T-cell (primary cell): ENCODE data around the gene FAM98C. TPM values are rescaled to one million over a fixed set of nuclear protein-coding genes. Genes with fewer than 3 reads are reported as not detected.

Experiments
- ATAC-seq, 4 experiments: fragments of 200-7000 bp in 3 of 4; fragments of 150-1000 bp in 1 of 4; cut with Tn5 transposase; replicated peaks in 1 of 4; 1 replicate in 3 of 4; 2 replicates in 1 of 4; pipeline ENCODE4 v1.10.0; 2021; ENCODE audit warnings: moderate library complexity in 3 of 4, mild to moderate bottlenecking in 2 of 4, moderate number of reproducible peaks in 1 of 4
- CTCF ChIA-PET, 2 donors: fragments of 300-600 bp; sonication (Branson Sonifier 250); formaldehyde crosslinking; loops; one replicate each; lab custom pipeline; 2022; ENCODE audit warnings: antibody characterized with exemption in 2 of 2; lab: Charles Lee
- POLR2A ChIA-PET, 2 donors: fragments of 300-600 bp; sonication (Branson Sonifier 250); formaldehyde crosslinking; loops; one replicate each; lab custom pipeline; 2022; ENCODE audit warnings: antibody characterized with exemption in 2 of 2; lab: Charles Lee
- DNase-seq, 35 experiments: peaks; one replicate each; pipeline versions ENCODE4 v3.0.0 to v3.0.0-alpha.2; 2013 to 2023
- H3K27ac ChIP-seq: one replicate; pipeline ENCODE4 v1.5.1; 2013; ENCODE audit warnings: low read length
- H3K27me3 ChIP-seq, 2 experiments: replicated peaks in 1 of 2; 1 replicate in 1 of 2; 2 replicates in 1 of 2; pipeline versions ENCODE4 v1.6.1 to v1.7.0; 2013; ENCODE audit warnings: low read length in 1 of 2, mixed read lengths in 1 of 2; ENCODE audit not compliant: control insufficient read depth in 2 of 2, insufficient read depth in 2 of 2; ENCODE audit errors: extremely low read depth in 1 of 2
- H3K36me3 ChIP-seq, 2 donors: 1 replicate in 1 of 2; 2 replicates in 1 of 2; pipeline versions ENCODE4 v1.6.1 to v1.7.0; 2013; ENCODE audit warnings: low read length in 1 of 2; ENCODE audit not compliant: control insufficient read depth in 2 of 2, insufficient read depth in 1 of 2; ENCODE audit errors: extremely low read depth in 1 of 2
- H3K4me1 ChIP-seq, 2 experiments: 1 replicate in 1 of 2; 2 replicates in 1 of 2; pipeline versions ENCODE4 v1.6.1 to v1.7.0; 2013; ENCODE audit warnings: low read length in 2 of 2, mixed read lengths in 1 of 2; ENCODE audit not compliant: insufficient read depth in 2 of 2, control insufficient read depth in 1 of 2; ENCODE audit errors: extremely low read depth in 1 of 2
- H3K4me3 ChIP-seq, 2 donors: 1 replicate in 1 of 2; 2 replicates in 1 of 2; pipeline versions ENCODE4 v1.5.1 to v1.7.0; 2013; ENCODE audit warnings: mild to moderate bottlenecking in 2 of 2, low read length in 1 of 2, moderate library complexity in 1 of 2; ENCODE audit not compliant: control insufficient read depth in 1 of 2; ENCODE audit errors: extremely low read depth in 1 of 2
- H3K9me3 ChIP-seq: 2 replicates; pipeline ENCODE4 v1.7.0; 2013
- H3K27ac Mint-ChIP-seq, 2 donors: one replicate each; pipeline ENCODE4 v1.8.0; 2020 to 2021; ENCODE audit warnings: mild to moderate bottlenecking in 2 of 2, mixed read lengths in 2 of 2
- H3K27me3 Mint-ChIP-seq, 2 donors: one replicate each; pipeline ENCODE4 v1.8.0; 2021 to 2022; ENCODE audit warnings: mixed read lengths in 2 of 2
- H3K36me3 Mint-ChIP-seq: one replicate; pipeline ENCODE4 v1.8.0; 2021; ENCODE audit warnings: mixed read lengths
- H3K4me1 Mint-ChIP-seq, 3 donors: one replicate each; pipeline ENCODE4 v1.8.0; 2020 to 2022; ENCODE audit warnings: mixed read lengths in 3 of 3, mild to moderate bottlenecking in 1 of 3
- H3K4me3 Mint-ChIP-seq, 3 donors: one replicate each; pipeline ENCODE4 v1.8.0; 2020 to 2022; ENCODE audit warnings: mild to moderate bottlenecking in 3 of 3, mixed read lengths in 3 of 3, moderate library complexity in 3 of 3
- H3K9me3 Mint-ChIP-seq, 3 donors: one replicate each; pipeline ENCODE4 v1.8.0; 2020 to 2022; ENCODE audit warnings: mixed read lengths in 3 of 3
- WGBS: methylation state at CpG from one replicate; pipeline ENCODE4 v1.1.5; 2013; ENCODE audit warnings: missing lambda C conversion rate; ENCODE audit not compliant: insufficient coverage; 5-methylcytosine and 5-hydroxymethylcytosine counted together
- total RNA-seq, 35 experiments: library from RNA in 6 of 35; stranded (reverse) in 6 of 35; fragments of 120-200 nt in 1 of 35; gene quantifications; one replicate each; pipeline versions ENCODE4 v1.2.1 to v1.2.4 and lab custom pipeline; 2013 to 2026

The FAM98C gene
- total RNA-seq, 5 donors from 2014 or later (not counting 1 experiment from before 2014, with no cell fraction given) = 31.9 to 62.1 (median 57.4) TPM

- H3K27me3 Mint-ChIP-seq = peaks cover 23 to 37% of the 10 kb centered on the region in 2 donors
- Histone ChIP-seq H3K36me3 (no peaks in the 10 kb centered on the region), H3K4me3 (no peak overlapping the region), H3K4me1 (peaks cover 0 to 9% of the 10 kb centered on the region in 2 experiments), H3K27me3 (peaks cover 0 to 60% of the 10 kb centered on the region in 2 experiments), H3K9me3 (no peaks in the 10 kb centered on the region), H3K27ac (no peak overlapping the region)
- H3K4me1 Mint-ChIP-seq = peaks cover 6 to 11% (median 11%) of the 10 kb centered on the region in 3 donors
- no peak for ATAC-seq
- H3K9me3 Mint-ChIP-seq = no peaks in the 10 kb centered on the region
- H3K4me3 Mint-ChIP-seq = no peak overlapping the region
- no peak for DNase-seq
- 75% methylated on average over 2 of the region's 2 CpGs for WGBS
- ChIA-PET POLR2A (interaction anchor here in 1 of 2 donors (0.6 kb wide), 1 partner anchor 264 kb away, joined by 3 read pairs; no protein-coding TSS in a partner anchor), CTCF (no interaction called here)
- H3K36me3 Mint-ChIP-seq = no peaks in the 10 kb centered on the region
- H3K27ac Mint-ChIP-seq = no peak overlapping the region
Observed at GRCh38 chr19:38437917-38438316, 35.0 kb downstream of the FAM98C start.

GRCh38 chr19:38440592-38440991 lies 37.7 kb downstream of the FAM98C start:
- H3K4me1 Mint-ChIP-seq = peaks cover 0 to 2% (median 0%) of the 10 kb centered on the region in 3 donors
- no peak overlapping the region for H3K4me3 Mint-ChIP-seq
- H3K4me3 ChIP-seq = no peak overlapping the region
- no peaks in the 10 kb centered on the region for H3K36me3 ChIP-seq
- H3K27me3 ChIP-seq = peaks cover 0 to 47% of the 10 kb centered on the region in 2 experiments
- whole genome bisulfite sequencing = 91% methylated on average over 14 of the region's 14 CpGs
- peaks cover 15 to 26% of the 10 kb centered on the region in 2 donors for H3K27me3 Mint-ChIP-seq
- H3K9me3 Mint-ChIP-seq = no peaks in the 10 kb centered on the region
- ChIA-PET POLR2A (no interaction called here), CTCF (interaction anchor here in 1 of 2 donors (0.9 kb wide), 1 partner anchor 37 kb away, joined by 3 read pairs; the partner anchor contains the start of gene FAM98C)
- H3K9me3 ChIP-seq = no peaks in the 10 kb centered on the region
- ATAC-seq (no peak), DNase-seq (no peak)
- H3K4me1 ChIP-seq = no peaks in the 10 kb centered on the region
- no peak overlapping the region for H3K27ac Mint-ChIP-seq
- no peak overlapping the region for H3K27ac ChIP-seq
- H3K36me3 Mint-ChIP-seq = no peaks in the 10 kb centered on the region

GRCh38 chr19:38441657-38442348 lies 38.9 kb downstream of the FAM98C start:
- peak overlapping the region in 1 of 2 donors; percentile 34 for H3K27ac Mint-ChIP-seq
- Histone ChIP-seq H3K9me3 (no peaks in the 10 kb centered on the region), H3K36me3 (no peaks in the 10 kb centered on the region), H3K27ac (no peak overlapping the region), H3K4me1 (no peaks in the 10 kb centered on the region), H3K27me3 (peaks cover 0 to 43% of the 10 kb centered on the region in 2 experiments), H3K4me3 (no peak overlapping the region)
- H3K9me3 Mint-ChIP-seq = no peaks in the 10 kb centered on the region
- peak in 1 of 4 experiments; percentile 38 for ATAC-seq
- CTCF ChIA-PET = interaction anchor here in 1 of 2 donors (0.6 kb wide), 1 partner anchor 28 kb away, joined by 3 read pairs; no protein-coding TSS in a partner anchor
- H3K4me3 Mint-ChIP-seq = no peak overlapping the region
- 34% methylated on average over 6 of the region's 7 CpGs for WGBS
- peaks cover 0 to 2% (median 0%) of the 10 kb centered on the region in 3 donors for H3K4me1 Mint-ChIP-seq
- peak in 1 of 35 experiments; percentile 21 for DNase-seq
- H3K27me3 Mint-ChIP-seq = peaks cover 15 to 21% of the 10 kb centered on the region in 2 donors
- no peaks in the 10 kb centered on the region for H3K36me3 Mint-ChIP-seq
- POLR2A ChIA-PET = no interaction called here

- Histone ChIP-seq H3K27me3 (peaks cover 0 to 34% of the 10 kb centered on the region in 2 experiments), H3K9me3 (no peaks in the 10 kb centered on the region), H3K4me3 (no peak overlapping the region), H3K4me1 (no peaks in the 10 kb centered on the region), H3K36me3 (no peaks in the 10 kb centered on the region), H3K27ac (no peak overlapping the region)
- peaks cover 12 to 17% of the 10 kb centered on the region in 2 donors for H3K27me3 Mint-ChIP-seq
- no peaks in the 10 kb centered on the region for H3K9me3 Mint-ChIP-seq
- H3K27ac Mint-ChIP-seq = no peak overlapping the region
- DNase-seq = no peak
- H3K4me1 Mint-ChIP-seq = peaks cover 0 to 2% (median 0%) of the 10 kb centered on the region in 3 donors
- no peak overlapping the region for H3K4me3 Mint-ChIP-seq
- no peaks in the 10 kb centered on the region for H3K36me3 Mint-ChIP-seq
- ChIA-PET CTCF (no interaction called here), POLR2A (no interaction called here)
- no peak for ATAC-seq
- 85% methylated on average over 8 of the region's 9 CpGs for WGBS
Observed at GRCh38 chr19:38442736-38443135, 39.8 kb downstream of the FAM98C start.

GRCh38 chr19:38443458-38443999 lies 40.6 kb downstream of the FAM98C start:
- H3K27me3 ChIP-seq = peaks cover 0 to 38% of the 10 kb centered on the region in 2 experiments
- Mint-ChIP-seq H3K27ac (no peak overlapping the region), H3K36me3 (no peaks in the 10 kb centered on the region), H3K4me1 (peaks cover 0 to 2% (median 0%) of the 10 kb centered on the region in 3 donors), H3K4me3 (no peak overlapping the region), H3K27me3 (peaks cover 7 to 13% of the 10 kb centered on the region in 2 donors), H3K9me3 (no peaks in the 10 kb centered on the region)
- H3K4me3 ChIP-seq = no peak overlapping the region
- DNase-seq (no peak), ATAC-seq (no peak)
- ChIA-PET CTCF (no interaction called here), POLR2A (no interaction called here)
- no peaks in the 10 kb centered on the region for H3K9me3 ChIP-seq
- H3K27ac ChIP-seq = no peak overlapping the region
- no peaks in the 10 kb centered on the region for H3K4me1 ChIP-seq
- 82% methylated on average over 6 of the region's 15 CpGs for WGBS
- H3K36me3 ChIP-seq = no peaks in the 10 kb centered on the region

- ATAC-seq = no peak
- peaks cover 0 to 35% of the 10 kb centered on the region in 2 experiments for H3K27me3 ChIP-seq
- POLR2A ChIA-PET = no interaction called here
- no peak overlapping the region for H3K27ac Mint-ChIP-seq
- H3K4me3 Mint-ChIP-seq = no peak overlapping the region
- H3K4me1 ChIP-seq = no peaks in the 10 kb centered on the region
- WGBS = 88% methylated on average over 4 of the region's 7 CpGs
- DNase-seq = no peak
- peaks cover 7 to 13% of the 10 kb centered on the region in 2 donors for H3K27me3 Mint-ChIP-seq
- no peaks in the 10 kb centered on the region for H3K36me3 Mint-ChIP-seq
- CTCF ChIA-PET = no interaction called here
- no peak overlapping the region for H3K4me3 ChIP-seq
- H3K4me1 Mint-ChIP-seq = peaks cover 0 to 2% (median 0%) of the 10 kb centered on the region in 3 donors
- H3K36me3 ChIP-seq = no peaks in the 10 kb centered on the region
- H3K9me3 ChIP-seq = no peaks in the 10 kb centered on the region
- no peak overlapping the region for H3K27ac ChIP-seq
- H3K9me3 Mint-ChIP-seq = no peaks in the 10 kb centered on the region
Observed at GRCh38 chr19:38444026-38444425, 41.1 kb downstream of the FAM98C start.
